Non-pigmented ciliary epithelial cell (primary cell): ENCODE data around the gene MYL11.
A peak's percentile ranks its signal among the peaks of the same experiment; 100 is the strongest.
"Not testable (repeated sequence)": the region's sequence is repeated elsewhere in the genome, so short reads cannot be mapped to it uniquely, and the experiment has no call there.

Experiments
- DNase-seq: peaks from one replicate; pipeline ENCODE4 v3.0.0-alpha.2; 2010; ENCODE audit warnings: low read depth

Gene MYL11

DNA sequence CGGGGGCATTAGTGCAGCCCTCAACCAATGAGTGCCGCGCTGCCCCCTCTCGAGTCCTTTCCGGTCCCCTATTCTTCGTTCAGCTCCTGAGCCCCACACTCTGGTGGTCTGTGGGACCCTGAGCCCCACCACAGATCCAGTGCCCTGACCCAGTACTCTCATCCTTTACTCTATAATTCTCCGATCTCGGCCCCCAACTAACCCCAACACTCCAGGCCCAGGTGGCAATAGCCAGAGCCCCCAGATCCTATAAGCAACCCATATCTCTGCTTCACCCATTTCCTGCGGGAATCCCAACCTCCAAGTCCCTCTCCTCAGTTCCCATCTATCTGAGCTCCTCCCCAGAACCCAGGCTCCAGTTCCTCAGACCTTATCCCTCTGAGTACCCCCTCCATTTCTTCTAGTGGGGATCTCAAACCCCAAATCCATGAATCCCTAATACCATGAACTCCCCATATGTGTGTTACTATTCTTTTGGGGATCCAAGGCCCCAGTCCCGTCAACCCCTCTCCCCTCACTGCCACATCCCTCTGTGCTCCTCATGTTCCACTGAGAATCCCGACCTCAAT lies 3.3 kb upstream of the MYL11 start:
- no peak for DNase-seq

DNA sequence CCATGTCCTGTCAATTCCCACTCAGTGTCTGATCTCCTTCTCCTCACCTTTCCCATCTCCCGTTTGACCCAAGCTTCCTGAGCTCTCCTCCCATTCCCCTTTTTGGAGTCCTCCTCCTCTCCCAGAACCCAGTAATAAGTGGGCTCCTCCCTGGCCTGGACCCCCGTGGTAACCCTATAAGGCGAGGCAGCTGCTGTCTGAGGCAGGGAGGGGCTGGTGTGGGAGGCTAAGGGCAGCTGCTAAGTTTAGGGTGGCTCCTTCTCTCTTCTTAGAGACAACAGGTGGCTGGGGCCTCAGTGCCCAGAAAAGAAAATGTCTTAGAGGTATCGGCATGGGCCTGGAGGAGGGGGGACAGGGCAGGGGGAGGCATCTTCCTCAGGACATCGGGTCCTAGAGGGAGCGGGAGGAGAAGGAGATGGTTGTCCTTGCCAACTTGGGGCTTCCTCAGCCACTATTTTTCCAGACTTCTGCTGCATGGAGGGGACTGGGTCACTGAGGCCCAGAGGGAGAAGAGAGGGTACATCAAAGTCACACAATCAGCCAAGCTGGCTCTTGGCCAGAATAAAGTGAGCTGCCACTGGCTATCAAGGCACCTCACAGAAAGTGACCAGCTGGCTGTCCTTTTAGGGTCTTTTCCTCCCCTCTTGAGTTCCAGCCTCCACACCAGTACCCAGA lies 2.4 kb upstream of the MYL11 start:
- DNase-seq = no peak

DNA sequence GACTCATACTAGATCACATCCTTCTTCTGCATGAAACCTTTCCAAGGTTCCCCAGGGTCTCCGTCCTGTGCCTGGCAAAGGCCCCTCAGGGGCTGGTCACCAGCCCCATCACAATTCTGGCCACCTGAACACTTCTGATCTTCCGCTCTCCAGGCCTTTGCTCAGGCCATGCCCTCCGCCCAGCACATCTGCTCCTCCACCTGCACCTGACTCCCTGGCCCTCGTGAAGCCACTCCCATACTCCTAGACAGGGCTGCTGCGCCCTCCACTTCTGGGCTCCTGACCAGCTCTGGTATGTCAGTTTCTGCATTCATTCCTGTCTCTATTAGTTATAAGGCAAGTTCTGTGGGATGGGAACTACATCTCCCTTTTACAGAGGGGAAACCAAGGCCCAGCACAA lies 1.9 kb upstream of the MYL11 start:
- DNase-seq = no peak

DNA sequence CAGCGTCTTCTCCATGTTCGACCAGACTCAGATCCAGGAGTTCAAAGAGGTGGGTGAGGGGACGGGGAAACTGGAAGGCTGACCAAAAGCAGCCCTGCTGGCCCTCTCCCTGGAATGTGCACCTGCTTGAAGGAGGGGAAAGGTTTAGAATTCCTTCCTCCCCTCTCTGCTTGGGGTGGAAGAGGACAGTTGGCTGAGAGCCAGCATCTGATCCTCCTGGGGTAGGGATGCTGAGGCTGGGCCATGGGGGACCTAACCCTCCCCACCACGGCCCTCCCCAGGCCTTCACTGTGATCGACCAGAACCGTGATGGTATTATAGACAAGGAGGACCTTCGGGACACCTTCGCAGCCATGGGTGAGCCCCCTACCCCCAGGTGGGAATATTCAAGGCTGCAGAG lies 1.3 kb downstream of the MYL11 start:
- no peak for DNase-seq

DNA sequence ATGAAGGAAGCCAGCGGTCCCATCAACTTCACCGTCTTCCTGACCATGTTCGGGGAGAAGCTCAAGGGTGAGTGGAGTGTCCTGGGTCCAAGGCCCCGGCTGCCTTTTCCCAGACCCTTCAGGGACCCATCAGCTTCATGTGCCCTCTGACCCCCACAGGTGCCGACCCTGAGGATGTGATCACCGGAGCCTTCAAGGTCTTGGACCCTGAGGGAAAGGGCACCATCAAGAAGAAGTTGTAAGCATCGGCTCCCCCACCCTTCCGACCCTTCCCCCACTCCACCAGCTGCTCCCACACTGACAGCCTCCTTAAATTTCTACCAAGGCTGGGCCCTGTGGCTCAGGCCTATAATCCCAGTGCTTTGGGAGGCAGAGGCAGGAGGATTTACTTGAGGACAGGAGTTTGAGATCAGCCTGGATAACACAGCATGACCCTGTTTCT lies 1.9 kb downstream of the MYL11 start:
- no peak for DNase-seq

DNA sequence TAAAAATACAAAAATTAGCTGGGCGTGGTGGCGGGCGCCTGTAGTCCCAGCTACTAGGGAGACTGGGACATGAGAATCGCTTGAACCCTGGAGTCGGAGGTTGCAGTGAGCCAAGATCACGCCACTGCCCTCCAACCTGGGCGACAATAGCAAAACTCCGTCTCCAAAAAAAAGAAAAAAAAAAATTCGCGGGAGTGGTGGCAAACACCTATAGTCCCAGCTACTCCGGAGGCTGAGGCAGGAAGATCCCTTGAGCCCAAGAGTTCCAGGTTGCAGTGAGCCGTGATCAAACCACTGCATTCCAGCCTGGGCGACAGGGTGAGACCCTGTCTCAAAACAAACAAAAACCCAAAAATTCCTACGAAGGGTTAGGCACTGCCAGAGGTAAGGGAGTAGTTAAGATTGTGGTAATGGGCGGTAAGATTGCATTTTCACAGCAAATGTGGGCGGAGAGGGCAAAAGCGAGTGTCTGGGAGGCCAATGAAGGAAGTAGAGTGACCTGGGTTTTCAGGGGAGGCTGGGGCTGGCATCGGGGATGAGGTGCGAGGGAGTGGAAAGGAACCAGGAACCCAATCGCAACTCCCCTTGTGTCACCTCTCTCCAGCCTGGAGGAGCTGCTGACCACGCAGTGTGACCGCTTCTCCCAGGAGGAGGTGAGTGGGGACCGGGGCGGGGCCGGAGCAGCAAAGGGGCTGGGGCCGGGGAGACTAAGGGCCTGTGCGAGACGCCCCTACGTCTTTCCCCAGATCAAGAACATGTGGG lies 2.6 kb downstream of the MYL11 start:
- no peak for DNase-seq

DNA sequence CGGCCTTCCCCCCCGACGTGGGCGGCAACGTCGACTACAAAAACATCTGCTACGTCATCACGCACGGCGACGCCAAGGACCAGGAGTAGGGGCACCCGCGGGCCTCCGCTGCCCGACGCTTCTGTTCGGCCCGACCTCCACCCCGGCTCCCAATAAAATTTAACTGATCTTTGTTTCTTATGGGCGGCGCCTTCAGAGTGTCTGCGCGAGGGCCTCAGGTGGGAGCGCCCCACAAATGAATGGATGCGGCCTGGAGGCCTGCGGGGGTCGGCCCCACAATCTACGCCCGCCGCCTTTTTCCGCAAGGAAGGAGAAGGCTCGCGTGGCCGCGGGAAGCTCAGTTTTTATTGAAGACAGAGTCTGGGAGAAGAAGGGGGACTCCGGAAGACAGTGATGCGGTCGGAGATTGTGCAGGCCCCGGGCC lies 3.2 kb downstream of the MYL11 start:
- DNase-seq = no peak

DNA sequence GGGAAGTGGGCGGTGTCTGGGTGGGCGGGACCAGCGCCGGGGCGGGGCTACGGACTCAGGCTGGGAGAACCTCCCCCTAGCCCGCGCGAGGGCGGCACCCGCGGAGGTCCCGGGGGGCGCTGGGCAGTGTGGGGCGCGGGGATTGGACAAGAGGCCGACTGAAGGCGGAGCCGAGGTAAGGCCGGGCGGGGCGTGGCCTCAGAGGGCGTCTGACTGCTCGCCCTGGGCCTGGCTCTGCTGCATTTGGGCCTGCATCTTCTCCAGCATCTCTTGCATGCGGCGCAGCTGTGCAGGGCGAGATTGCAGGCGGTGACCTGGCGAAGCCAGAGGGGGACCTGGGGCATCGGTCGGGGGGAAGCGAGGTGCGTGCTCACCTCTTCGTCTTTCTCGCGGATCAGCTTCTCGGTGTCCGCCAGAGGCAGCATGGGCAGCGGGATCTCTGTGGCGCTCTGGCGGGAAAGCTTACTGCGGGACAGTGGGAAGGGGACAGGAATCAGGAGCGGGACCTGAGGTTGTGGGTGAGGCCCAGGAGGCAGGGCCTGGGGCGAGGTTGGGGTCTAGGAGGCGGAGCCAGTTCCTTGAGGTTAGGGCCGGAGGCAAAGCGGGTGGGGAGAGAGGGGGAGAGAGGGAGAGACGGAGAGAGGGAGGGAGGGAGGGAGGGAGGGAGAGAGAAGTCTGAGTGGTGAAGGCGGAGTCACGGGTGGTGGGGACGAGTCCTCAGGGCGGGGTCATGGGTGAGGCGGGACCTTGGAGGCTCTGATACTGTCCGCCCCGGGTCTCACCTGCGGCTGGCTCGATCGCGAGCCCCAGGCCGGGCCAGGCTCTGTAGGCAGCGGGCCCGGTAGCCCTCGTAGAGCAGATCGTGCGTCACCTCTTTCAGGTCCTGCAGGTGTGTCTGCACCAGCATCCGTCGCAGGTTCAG lies 3.9 kb downstream of the MYL11 start:
- peak; percentile 79 for DNase-seq

DNA sequence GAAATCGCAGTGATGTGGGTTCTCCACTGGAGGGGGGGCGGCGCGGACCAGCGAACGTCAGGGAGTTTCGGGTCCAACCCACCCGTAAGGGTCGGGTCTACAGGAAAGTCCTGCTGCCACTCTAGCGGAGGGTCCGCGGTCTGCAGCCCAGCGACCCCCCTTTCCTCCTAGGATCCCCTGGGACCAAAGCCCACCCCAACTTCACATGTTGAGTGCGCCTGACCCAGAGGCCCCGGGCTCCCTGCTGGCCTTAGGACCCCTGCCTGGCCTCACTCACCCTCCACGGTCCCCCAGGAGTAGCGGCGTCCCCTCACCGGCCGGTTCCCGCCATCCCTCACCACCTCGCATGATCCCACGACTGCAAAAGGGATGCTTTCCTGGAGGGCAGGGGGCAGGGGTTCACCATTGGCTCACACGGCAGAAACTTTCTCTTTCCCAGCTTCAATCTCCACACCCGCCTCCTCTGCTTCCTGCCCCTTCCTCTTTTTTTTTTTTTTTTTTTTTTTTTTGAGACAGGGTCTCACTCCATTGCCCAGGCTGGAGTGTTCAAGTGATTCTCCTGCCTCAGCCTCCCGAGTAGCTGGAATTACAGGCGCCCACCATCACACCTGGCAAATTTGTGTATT lies 4.7 kb downstream of the MYL11 start:
- DNase-seq = no peak

DNA sequence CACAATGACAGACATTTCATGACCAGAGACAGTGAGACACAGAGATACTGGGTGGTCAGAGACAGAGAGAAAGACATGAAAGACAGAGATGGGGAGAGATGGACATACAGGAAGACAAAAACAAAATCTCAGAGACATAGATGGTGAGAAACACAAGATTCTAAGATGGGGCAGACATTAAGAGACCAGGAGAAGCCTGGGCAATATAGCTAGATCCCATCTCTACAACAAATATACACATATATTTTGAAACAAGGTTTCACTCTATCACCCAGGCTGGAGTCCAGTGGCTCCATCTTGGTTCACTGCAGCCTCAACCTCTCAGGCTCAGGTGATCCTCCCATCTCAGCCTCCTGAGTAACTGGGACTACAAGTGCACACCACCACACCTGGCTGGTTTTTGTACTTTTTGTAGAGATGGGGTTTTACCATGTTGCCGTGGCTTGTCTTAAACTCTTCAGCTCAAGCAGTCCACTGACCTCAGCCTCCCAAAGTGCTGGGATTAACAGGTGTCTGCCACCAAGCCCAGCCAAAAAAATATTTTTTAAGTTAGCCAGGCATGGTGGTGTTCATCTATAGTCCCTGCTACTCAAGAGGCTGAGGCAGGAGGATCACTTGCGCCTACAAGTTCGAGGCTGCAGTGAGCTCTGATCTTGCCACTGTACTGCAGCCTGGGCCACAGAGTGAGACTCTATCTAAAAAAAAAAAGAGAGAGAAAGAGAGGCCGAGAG lies 5.6 kb downstream of the MYL11 start:
- no peak for DNase-seq

DNA sequence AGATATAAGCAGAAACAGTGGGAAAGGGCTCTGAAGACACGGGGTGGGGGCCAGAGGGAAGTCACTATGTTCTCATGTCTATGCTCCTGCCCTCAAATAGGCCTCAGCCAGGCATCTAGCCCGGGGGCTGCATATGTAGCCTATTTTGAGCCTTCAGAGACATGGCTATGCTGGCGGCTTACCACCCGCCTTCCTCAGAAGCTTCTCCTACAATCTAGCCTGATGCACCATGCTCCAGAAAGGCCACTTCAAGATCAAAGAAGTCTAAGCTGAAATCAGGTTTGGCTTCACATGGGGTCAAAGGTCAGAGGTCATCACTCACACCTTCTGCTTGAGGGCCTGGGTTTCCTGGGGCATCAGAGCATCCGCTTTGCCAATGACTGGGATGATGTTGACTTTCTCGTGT lies 6.2 kb downstream of the MYL11 start:
- no peak for DNase-seq

DNA sequence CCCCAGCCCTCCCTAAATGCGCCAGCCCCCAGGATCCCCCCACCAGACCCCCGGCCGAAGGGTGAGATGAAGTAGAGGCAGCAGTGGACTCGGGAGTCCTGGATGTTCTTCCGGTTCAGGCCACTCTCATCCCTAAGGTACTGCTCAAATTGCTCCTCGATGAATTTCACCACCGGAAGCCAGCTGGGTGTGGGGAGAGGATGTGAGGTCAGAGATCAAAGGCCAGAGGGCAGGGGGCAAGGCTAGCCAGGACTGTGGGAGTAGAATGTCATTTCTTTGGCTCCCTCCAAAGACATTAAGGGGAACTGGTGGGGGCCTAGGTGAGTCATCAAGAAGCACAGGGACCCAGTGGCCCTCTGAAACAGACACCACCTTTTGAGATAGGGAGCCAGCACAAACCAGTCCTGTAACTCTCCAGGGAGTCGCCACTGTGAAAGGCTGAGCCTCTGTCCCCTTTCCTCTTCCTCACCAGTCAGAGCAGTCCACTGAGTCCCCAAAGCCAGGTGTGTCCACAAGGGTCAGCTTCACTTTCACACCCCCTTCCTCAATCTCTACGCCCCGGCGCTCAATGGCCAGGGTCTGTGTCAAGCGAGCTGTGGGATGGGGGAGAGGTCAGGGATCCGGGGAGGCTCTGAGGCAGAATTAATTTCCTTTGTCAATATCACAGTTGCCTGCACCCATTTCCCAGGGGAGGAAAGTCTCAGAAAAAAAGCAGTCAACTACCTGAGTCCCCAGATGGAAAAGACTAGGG lies 6.9 kb downstream of the MYL11 start:
- DNase-seq = no peak

DNA sequence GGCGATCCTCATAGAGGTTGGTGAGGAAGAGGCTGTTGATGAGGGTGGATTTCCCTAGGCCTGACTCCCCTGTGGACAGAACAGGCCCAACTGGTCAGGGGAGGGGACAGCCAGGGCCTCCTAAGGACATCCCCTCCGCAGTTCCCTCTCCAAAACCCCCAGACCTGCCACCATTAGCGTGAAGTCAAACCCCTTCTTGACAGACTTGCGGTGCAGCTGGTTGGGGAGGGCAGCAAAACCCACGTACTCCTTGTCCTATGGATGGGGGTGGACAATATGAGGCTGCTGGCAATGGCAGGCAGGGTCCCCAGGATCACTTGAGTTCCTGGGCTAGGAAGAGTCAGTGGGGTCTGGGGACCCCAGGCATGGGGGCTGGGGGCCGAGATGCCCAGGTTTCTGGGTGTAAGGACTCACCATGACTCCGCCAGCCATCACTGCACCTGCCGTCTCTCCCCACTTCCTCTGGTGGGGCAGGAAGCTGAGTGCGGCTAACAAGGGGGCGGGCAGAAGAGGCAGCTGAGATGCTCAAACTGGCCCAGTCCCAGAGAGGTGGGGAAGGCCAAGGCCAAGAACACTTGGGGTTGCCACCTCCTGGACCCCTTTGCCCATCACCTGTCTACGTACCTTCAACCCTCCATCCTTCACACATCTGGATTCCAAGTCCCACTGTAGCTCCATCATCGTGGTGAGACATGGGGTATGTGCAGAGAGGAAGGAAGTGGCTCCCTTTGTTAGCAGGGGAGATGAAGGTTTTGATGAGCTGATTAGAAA lies 7.7 kb downstream of the MYL11 start, which contains the start of gene SEPTIN1:
TSS of gene SEPTIN1 (minus strand) at position 451 of the 771 bp plus-strand sequence. CDS start at position 432, 19 bp downstream.
- DNase-seq = no peak

DNA sequence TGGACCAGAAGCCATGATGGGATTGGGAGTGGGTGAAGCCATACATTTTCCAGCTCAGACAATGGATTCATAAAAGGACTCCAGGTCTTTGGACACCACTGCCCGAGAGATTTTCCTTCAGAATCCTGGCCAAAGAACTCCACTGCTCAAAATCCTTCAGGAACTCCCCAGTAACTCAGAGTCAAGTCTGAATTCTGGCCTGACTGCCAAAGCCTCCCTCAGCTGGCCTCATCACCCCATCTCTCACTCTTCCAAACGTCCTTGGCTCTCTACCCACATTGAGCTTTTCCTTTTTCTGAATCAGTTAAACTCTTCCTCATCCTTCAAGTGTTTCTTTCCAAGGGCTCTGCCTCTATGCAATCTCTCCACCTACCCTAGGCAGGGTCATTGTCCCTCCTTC lies 8.9 kb downstream of the MYL11 start:
- DNase-seq = no peak

DNA sequence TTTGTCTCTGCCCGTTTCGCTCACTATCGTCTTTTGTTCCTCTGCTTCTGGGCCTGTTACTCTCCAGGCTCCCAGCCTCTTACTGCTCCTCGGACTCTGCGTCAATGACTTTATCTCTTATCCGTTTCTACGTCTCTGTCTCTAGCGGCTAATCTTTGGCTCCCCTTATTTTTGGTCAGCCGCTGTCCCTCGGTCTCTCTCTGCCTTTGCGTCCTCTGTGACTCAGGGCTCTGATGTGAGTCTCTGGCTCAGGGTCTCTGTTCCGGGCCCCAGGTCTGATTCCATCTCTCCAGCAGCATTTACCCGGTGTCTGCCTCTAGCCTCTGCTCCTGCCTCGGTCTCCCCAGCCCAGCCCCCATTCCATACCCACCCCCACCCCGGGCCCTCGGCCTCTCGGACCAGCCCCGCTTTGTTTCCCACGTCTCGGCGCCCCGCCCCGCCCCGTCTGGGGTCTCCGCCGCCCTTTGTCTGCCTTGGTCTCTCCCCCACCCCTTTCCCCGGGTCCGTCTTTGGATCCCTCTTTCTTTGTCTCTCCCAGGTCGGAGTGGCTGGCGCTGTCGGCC lies 20.1 kb downstream of the MYL11 start:
- DNase-seq = no peak

DNA sequence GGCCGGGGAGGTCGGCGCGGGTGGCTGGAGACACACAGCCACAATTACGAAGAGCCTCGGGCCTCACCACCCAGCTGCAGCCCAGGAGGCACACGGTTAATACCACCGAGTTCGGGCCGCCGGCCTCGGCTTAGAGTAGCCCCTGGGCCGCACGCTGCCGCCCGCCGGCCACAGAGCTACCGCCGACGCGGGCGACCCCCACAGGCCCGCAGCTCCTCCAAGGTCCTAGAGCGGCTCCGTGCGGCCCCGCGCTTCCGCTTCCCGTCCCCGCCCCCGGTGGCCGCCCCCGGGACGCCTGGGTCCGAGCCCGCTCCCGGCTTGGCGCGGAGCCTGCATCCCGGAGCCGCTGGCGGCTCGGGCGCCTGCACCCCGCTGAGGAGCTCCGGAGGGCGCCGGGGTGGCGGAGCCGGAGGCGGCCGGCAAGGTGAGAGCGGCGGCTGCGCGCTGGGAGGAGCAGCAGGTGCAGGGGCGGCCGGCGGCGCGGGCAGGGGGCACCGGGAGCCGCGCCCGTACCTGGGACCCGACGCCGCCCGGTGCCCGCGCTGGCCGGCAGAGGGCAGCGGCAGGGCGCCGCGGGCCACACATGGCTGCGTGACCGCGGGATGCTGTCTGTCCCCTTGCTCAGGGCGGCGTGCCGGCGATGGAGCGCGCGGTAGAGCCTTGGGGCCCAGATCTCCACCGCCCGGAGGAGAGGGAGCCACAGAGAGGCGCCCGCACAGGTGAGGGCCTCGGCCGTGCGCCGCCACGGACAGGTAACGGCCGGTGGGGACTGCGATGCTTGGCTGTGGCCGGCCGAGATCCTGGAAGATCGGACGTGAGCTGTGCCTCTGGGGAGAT lies 20.8 kb downstream of the MYL11 start, which contains the start of gene ZNF48:
TSS of gene ZNF48 (plus strand) at position 266 of the 837 bp plus-strand sequence. CDS start at position 641, 375 bp downstream.
- no peak for DNase-seq

DNA sequence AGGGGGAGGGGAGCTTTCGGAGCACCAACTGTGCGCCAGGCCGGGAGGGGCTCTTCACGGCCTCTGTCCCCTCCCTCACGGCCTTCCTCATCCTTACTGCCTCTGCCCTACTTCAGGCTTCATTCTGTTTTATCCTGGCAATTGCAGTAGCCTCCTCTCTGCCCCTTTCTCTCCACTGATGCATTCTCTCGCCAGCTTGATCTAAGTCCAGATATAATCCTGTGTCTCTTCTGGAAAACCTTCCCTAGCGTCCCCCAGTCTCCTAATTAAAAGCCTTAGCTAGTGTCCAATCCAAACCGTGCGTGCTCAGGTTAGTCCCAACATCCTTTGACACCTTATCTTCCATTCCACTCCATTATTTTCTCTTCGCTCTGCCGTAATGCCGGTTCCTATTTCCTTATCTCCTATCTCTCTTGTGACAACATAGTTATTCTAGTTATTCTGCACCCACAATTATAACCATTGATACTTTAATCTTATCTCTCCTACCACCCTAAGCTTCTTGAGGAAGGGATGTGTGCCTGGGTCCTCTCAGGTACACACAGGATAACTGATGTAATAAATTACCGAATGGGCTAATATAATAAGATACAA lies 21.5 kb downstream of the MYL11 start:
- DNase-seq = no peak

DNA sequence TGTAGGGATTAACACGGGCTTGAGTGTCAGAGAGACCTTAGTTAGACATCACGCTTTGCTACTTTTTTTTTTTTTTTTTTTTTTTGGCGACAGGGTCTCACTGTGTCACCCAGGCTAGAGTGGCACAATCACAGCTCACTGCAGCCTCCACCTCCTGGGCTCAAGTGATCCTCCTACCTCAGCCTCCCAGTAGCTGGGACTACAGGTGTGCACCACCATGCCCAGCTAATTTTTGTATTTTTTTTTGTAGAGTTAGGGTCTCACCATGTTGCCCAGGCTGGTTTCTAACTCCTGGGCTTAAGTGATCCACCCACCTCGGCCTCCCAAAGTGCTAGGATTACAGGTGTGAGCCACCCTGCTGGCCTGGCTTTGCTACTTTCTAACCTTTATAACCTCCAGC lies 22.0 kb downstream of the MYL11 start:
- DNase-seq = not testable (repeated sequence)
